Thymus (tissue), 11 donors: ENCODE data around the gene PRKAG2. TPM values are rescaled to one million over a fixed set of nuclear protein-coding genes. Genes with fewer than 3 reads are reported as not detected.

ENCODE experiments used
- DNase-seq, 9 donors: peaks; one replicate each; pipeline ENCODE4 v3.0.0-alpha.2; 2013; ENCODE audit warnings: low spot score in 9 of 9, low read depth in 6 of 9, missing footprints in 1 of 9
- H3K27ac ChIP-seq, 2 donors: one replicate each; pipeline ENCODE4 v1.5.1; 2013; ENCODE audit warnings: control low read depth in 1 of 2, low read depth in 1 of 2, low read length in 1 of 2, mild to moderate bottlenecking in 1 of 2, moderate library complexity in 1 of 2
- H3K27me3 ChIP-seq, 2 donors: one replicate each; pipeline ENCODE4 v1.5.1; 2013; ENCODE audit warnings: low read length in 1 of 2; ENCODE audit not compliant: control insufficient read depth in 2 of 2, insufficient read depth in 1 of 2
- H3K36me3 ChIP-seq, 2 donors: one replicate each; pipeline ENCODE4 v1.5.1; 2013; ENCODE audit warnings: low read length in 1 of 2, mild to moderate bottlenecking in 1 of 2, moderate library complexity in 1 of 2; ENCODE audit not compliant: control insufficient read depth in 2 of 2, insufficient read depth in 2 of 2
- H3K4me1 ChIP-seq, 2 donors: one replicate each; pipeline ENCODE4 v1.5.1; 2013; ENCODE audit warnings: low read length in 2 of 2; ENCODE audit not compliant: control insufficient read depth in 2 of 2, insufficient read depth in 2 of 2
- H3K4me3 ChIP-seq, 2 donors: one replicate each; pipeline ENCODE4 v1.5.1; 2013; ENCODE audit warnings: low read length in 2 of 2, control low read depth in 1 of 2, mild to moderate bottlenecking in 1 of 2
- H3K9me3 ChIP-seq, 2 donors: one replicate each; pipeline ENCODE4 v1.5.1; 2013; ENCODE audit warnings: low read length in 1 of 2, mild to moderate bottlenecking in 1 of 2; ENCODE audit not compliant: control insufficient read depth in 2 of 2, insufficient read depth in 1 of 2
- WGBS: extraction: QIAGEN DNeasy Blood & Tissue Kit; methylation state at CpG from one replicate; pipeline ENCODE4 v1.1.7; 2013; 5-methylcytosine and 5-hydroxymethylcytosine counted together
- polyA plus RNA-seq: library from polyadenylated mRNA; stranded (reverse); fragments of 200-250 nt; gene quantifications from one replicate; pipeline ENCODE4 v1.2.3, GENCODE V29; 2013
- total RNA-seq: library from RNA; stranded (reverse); fragments of 120-200 nt; gene quantifications from one replicate; pipeline ENCODE4 v1.2.4, GENCODE V29; 2013
- donor health status: healthy.

Gene PRKAG2
- total and polyA plus RNA-seq, 2 donors = 5.1 to 33.7 TPM

- H3K4me1 ChIP-seq = peaks cover 0 to 3% of the 10 kb centered on the region in 2 donors
- no peaks in the 10 kb centered on the region for H3K9me3 ChIP-seq
- H3K4me3 ChIP-seq = no peak overlapping the region
- H3K27ac ChIP-seq = no peak overlapping the region
- H3K36me3 ChIP-seq = no peaks in the 10 kb centered on the region
- WGBS = 57% methylated on average over 12 of the region's 12 CpGs
- peaks cover 0 to 25% of the 10 kb centered on the region in 2 donors for H3K27me3 ChIP-seq
- DNase-seq = no peak
Observed at GRCh38 chr7:151890355-151891004, 13.6 kb upstream of the PRKAG2 start.

DNA sequence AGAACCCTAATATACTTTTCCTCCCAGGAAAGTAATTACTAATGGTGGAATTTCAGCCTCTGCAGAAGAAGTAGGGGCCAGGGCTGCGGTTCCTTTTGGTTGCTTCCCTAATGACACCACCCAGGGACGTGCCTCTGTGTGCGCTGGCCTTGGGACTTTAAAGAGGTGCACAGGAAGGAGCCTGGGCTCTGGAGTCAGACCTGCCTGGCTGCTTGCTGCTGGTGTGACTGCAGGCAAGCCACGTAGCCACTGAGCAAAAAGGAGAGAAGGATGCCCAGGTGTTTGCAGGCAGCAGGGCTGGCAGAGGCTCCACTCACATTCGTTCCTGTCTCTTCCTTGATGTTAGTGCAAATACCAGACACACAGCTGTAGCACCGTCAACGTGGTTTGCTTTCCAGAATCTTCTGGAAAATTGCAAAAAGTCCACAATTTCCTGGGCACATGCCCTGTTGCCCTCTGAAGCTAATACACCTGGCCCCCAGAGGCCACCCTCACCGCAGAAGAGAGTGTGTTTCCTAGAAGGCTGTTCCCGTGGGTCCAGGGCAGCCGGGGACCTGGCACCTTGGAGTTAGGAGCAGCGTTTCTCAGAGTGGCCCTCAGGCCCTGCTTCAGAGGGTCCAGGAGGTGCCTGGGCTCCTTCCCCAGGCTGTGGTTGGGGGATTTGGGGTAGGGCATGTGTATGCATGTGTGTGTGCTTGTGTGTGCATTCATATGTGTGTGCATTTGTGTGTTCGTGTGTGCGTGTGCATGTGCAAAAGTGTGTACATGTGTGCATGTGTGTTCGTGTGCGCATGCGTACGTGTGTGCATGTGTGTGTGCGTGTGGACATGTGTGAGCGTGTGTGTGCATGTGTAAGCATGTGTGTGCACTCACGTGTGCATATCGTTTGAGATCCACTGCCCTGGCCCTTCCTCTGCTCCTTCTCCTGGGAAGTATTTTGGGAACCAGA lies 12.8 kb upstream of the PRKAG2 start:
- H3K27ac ChIP-seq = no peak overlapping the region
- DNase-seq = no peak
- no peaks in the 10 kb centered on the region for H3K36me3 ChIP-seq
- 88% methylated on average over 21 of the region's 21 CpGs for WGBS
- no peak overlapping the region for H3K4me3 ChIP-seq
- no peaks in the 10 kb centered on the region for H3K9me3 ChIP-seq
- peaks cover 0 to 31% of the 10 kb centered on the region in 2 donors for H3K27me3 ChIP-seq
- no peaks in the 10 kb centered on the region for H3K4me1 ChIP-seq

GRCh38 chr7:151888079-151889067 lies 11.5 kb upstream of the PRKAG2 start:
- Histone ChIP-seq H3K36me3 (no peaks in the 10 kb centered on the region), H3K4me1 (no peaks in the 10 kb centered on the region), H3K4me3 (no peak overlapping the region), H3K27me3 (peaks cover 0 to 34% of the 10 kb centered on the region in 2 donors), H3K9me3 (no peaks in the 10 kb centered on the region), H3K27ac (no peak overlapping the region)
- DNase-seq = no peak
- 96% methylated on average over 24 of the region's 24 CpGs for WGBS

DNA sequence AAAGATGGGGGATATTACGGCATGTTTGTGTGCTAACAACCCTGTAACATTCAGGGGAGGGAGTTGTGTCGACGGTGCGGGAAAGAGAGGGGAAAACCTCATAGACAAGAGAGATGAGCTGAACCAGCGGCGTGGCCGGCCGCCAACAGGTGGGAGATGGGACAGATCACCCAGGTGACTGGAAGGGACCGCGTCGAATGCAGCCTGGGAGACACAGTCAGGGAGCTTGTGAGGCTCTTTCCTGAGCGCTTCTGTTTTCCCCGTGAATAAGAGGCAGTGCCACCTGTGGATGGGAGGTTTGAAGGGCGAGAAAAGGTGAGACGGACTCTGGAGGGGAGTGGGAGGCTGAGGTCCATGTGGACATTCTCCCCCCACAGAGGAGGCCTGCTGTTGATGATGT lies 9.9 kb upstream of the PRKAG2 start:
- WGBS = 87% methylated on average over 15 of the region's 15 CpGs
- DNase-seq = no peak
- H3K36me3 ChIP-seq = no peaks in the 10 kb centered on the region
- H3K9me3 ChIP-seq = no peaks in the 10 kb centered on the region
- no peak overlapping the region for H3K27ac ChIP-seq
- peaks cover 0 to 36% of the 10 kb centered on the region in 2 donors for H3K27me3 ChIP-seq
- H3K4me1 ChIP-seq = no peaks in the 10 kb centered on the region
- no peak overlapping the region for H3K4me3 ChIP-seq

- WGBS = 95% methylated on average over 7 of the region's 7 CpGs
- H3K27ac ChIP-seq = no peak overlapping the region
- no peak for DNase-seq
Observed at GRCh38 chr7:151885202-151885580, 8.3 kb upstream of the PRKAG2 start.

DNA sequence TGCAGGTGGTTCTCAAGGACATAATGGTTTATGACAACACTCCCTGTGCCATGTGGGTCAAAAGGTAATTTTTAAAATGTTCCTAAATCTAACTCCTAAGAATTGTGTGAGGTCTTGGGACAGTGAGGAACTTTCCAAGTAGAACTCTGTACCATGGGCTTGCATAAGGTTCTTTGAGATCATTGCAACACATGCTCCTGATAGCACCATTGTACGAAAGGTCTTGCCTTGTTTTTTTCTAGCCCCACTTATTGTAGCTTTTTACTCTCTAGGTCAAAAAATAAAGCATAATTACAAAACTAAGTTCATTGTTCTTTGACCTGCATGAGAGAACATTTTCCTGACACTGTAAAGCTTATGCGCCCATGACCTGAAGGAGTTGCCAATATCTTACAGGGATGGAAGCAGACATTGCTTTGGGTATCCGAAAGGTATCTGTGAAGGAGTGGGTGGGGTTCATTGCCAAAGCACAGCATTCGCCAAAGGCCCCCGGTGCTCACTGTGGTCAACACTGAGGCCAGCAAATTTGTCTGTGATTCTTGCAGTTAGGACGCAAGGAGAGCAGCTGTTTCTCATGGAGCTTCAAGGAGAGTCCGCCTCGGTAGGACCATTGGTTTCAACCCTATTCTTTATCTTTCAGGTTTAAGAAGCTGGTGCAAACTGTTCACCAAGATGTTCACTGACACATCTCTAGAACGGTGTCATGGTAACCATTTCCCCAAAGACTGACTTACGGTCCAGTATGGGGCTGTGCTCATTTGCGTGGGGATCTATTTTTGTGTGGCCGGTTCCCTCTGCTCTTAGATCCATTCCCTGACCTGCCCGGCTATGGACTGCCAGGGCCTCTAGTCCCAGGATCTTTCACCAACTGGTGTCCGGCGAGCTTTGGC lies 7.6 kb upstream of the PRKAG2 start:
- Histone ChIP-seq H3K27ac (no peak overlapping the region), H3K27me3 (peaks cover 0 to 34% of the 10 kb centered on the region in 2 donors), H3K4me1 (no peaks in the 10 kb centered on the region), H3K9me3 (no peaks in the 10 kb centered on the region), H3K36me3 (no peaks in the 10 kb centered on the region), H3K4me3 (no peak overlapping the region)
- WGBS = 97% methylated on average over 15 of the region's 15 CpGs
- DNase-seq = no peak

More at GRCh38 chr7:151885202-151885580, 8.3 kb upstream of the PRKAG2 start:
- H3K4me3 ChIP-seq = no peak overlapping the region
- no peaks in the 10 kb centered on the region for H3K36me3 ChIP-seq
- H3K9me3 ChIP-seq = no peaks in the 10 kb centered on the region
- H3K27me3 ChIP-seq = peaks cover 0 to 33% of the 10 kb centered on the region in 2 donors
- H3K4me1 ChIP-seq = no peaks in the 10 kb centered on the region

DNA sequence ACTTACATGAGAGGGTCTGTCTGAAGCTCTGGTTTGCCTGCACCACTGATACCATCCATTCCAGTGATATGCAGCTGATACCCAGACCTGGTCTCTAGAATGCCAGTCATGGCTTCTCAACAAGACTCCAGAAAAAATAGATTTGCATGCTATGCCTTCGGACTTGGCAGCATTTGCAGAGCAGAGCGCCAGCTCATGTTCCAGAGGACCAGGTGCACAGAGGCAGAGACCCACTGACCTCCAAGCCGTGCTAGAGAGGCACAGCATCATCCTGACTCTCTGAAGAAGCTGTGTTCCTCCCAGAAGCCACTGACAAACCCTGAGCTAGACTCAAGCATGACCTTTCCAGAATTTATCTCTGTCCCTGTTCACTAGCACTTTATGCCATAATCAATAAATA lies 6.9 kb upstream of the PRKAG2 start:
- Histone ChIP-seq H3K9me3 (no peaks in the 10 kb centered on the region), H3K4me3 (no peak overlapping the region), H3K36me3 (no peaks in the 10 kb centered on the region), H3K27me3 (peaks cover 2 to 36% of the 10 kb centered on the region in 2 donors), H3K27ac (no peak overlapping the region), H3K4me1 (no peaks in the 10 kb centered on the region)
- WGBS = 96% methylated on average over 3 of the region's 3 CpGs
- no peak for DNase-seq

- Histone ChIP-seq H3K4me3 (no peak overlapping the region), H3K27me3 (peaks cover 5 to 45% of the 10 kb centered on the region in 2 donors), H3K9me3 (peaks cover 0 to 7% of the 10 kb centered on the region in 2 donors), H3K36me3 (no peaks in the 10 kb centered on the region), H3K4me1 (peaks cover 0 to 4% of the 10 kb centered on the region in 2 donors), H3K27ac (no peak overlapping the region)
- no peak for DNase-seq
- 98% methylated on average over 2 of the region's 2 CpGs for WGBS
Observed at GRCh38 chr7:151882734-151883133, 5.8 kb upstream of the PRKAG2 start.
